GM12873 (cell line): ENCODE measurements around the gene SRA1.

Source experiments
- TF ChIP-seq, protein P1 (sequence below): IDR thresholded peaks from 2 replicates; pipeline ENCODE4 v1.5.1; 2012; ENCODE audit warnings: low read depth, mild to moderate bottlenecking, moderate library complexity, low read length, control low read depth; ENCODE audit not compliant: insufficient read depth; ENCODE audit errors: missing control alignments

The SRA1 gene

DNA sequence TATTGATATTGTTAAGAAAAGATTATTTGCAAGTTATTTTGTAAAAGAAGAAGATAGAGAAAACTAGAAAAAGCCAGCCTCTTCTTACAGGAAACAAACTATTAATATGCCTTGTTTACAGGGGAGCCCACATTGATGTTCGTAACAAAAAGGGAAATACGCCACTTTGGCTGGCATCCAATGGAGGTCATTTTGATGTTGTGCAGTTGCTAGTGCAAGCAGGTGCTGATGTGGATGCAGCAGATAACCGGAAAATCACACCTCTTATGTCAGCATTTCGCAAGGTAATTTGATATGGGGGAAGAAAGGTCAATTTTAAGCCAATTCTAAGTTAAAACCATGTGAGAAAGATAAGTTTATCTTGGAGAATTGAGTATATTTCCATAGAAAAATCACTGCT is 47.4 kb downstream of the SRA1 start:
- TF ChIP-seq, protein P1, sequence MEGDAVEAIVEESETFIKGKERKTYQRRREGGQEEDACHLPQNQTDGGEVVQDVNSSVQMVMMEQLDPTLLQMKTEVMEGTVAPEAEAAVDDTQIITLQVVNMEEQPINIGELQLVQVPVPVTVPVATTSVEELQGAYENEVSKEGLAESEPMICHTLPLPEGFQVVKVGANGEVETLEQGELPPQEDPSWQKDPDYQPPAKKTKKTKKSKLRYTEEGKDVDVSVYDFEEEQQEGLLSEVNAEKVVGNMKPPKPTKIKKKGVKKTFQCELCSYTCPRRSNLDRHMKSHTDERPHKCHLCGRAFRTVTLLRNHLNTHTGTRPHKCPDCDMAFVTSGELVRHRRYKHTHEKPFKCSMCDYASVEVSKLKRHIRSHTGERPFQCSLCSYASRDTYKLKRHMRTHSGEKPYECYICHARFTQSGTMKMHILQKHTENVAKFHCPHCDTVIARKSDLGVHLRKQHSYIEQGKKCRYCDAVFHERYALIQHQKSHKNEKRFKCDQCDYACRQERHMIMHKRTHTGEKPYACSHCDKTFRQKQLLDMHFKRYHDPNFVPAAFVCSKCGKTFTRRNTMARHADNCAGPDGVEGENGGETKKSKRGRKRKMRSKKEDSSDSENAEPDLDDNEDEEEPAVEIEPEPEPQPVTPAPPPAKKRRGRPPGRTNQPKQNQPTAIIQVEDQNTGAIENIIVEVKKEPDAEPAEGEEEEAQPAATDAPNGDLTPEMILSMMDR: no peak

DNA sequence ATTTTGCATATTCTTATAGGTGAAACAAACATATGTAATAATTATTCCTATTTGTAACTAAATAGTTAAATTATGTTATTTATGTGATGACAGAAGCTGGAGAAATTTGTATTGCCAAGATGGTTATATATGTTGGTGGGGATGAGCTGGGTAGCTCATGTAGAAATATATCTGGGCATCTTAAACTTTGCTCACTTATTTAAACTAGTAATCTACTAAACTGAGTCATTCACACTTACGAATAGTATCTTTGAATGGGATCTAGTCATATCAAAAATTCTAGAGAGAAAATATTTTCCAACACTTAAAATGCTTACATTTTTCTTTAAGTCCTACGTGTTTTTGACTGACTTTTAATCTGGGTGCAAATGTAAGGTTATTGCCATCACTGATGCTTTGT is 54.4 kb downstream of the SRA1 start:
- TF ChIP-seq, protein P1: no peak
